ENCODE results near the gene MORF4L1. TPM values are rescaled to one million over a fixed set of nuclear protein-coding genes. Genes with fewer than 3 reads are reported as not detected.
"Not testable (repeated sequence)": the region's sequence is repeated elsewhere in the genome, so short reads cannot be mapped to it uniquely, and the experiment has no call there.

MORF4L1 gene
- total RNA-seq, 1 donor from 2014 or later = 661 TPM

DNA sequence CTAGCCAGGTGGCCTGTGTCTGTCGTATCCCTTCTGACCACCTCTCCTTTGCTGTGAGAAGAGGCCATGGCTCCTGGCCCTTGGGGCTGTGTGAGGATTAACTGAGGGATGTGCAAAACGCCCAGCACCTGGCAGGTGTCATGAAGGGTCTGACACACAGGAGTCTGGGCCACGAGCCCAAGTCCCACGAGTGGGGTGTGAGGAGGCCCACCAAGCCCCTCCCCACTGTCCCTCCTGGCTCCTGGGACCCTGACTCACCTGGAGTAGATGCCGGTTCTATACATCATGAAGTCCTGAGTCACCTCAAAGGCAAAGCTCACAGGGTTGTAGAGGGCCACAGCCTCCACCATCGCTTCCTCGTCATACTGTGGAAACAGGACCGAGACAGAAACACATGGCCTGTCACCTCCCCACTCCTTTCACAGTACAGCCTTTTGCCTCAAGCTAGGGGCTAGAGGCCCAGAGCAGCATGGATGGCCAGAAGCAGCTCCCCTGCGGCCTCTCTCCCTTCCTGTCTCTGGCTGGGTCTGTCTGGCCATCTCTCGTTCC, 52.5 kb downstream of the MORF4L1 start:
- no peak for DNase-seq (ENCODE audit: low spot score)

DNA sequence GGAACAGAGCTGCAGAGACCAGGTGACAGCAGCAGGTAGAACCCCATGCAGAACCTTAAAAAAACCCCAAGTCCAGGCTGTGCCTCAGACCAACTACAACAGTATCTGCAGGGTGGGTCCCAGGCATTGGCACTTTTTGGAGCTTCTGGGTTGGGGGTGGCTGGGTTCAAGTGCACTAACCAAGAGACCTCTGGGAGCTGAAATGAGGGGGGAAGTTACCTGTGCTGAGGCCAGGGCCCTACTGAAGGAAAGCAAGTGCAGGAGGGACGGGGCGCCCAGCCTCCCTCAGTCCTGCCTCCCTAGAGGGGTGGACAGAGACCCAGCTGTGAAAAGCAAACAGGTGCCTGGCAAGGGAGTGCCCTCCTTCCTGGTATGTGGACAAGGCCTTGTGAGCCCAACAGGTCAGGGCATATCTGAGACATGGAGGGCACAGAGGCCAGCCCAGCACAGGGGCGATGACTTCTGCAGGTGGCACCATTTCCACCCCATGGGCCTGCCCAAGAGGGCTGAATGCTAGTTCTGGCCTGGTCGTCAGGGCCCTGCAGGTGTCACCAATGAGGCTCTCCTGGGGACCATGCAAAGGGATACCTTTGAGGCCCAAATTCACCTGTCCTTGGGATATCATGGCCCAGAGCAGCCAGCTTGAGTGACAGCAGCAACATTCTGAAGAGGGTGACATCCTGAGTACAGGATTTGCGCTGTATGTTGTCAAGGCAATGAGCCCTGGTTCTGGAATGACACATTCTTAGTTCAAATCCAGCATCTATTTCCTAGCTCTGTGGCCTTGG, 53.5 kb downstream of the MORF4L1 start:
- DNase-seq (ENCODE audit: low spot score) = no peak

DNA sequence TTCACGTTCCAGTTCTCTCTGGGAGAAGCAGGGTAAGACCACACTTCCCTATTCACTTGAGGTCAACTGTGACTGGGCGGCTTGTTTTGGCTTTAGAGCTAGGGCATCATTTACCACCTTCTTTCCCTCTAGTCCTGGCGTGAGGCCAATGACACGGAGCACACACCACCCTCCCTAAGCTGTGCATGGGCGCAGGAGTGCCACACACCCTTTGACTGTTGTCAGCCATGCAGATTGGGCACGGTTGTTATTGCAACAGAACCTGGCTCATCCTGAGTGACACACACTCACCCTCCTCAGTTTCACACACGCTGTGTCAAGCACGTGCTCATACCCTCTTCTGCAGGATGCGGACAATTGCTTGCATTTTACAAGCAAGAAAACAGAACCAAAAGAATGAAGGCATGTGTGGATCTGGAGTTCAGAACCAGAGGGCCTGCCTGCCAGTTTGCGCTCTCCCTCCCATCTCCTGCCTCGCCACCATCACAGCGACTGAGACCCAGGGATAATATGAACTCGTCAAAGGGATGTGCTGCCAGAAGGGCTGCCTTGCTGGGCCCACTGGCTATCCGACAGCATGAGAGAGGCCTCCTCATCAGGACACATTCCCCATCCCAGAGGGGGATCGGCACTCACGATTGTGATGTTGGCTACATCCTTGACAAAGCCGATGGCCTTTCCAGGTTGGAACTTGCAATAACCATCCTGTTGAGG, 54.5 kb downstream of the MORF4L1 start:
- DNase-seq (ENCODE audit: low spot score) = no peak

DNA sequence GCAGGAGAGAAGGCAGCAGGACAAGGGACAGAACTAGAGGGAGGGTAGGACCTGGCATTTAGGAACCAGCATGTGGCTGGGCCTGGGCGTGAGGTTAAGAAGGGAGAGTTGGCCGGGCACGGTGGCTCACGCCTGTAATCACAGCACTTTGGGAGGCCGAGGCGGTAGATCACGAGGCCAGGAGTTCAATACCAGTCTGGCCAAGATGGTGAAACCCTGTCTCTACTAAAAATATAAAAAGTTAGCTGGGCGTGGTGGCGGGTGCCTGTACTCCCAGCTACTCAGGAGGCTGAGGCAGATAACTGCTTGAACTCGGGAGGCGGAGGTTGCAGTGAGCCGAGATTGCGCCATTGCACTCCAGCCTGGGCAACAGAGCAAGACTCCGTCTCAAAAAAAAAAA, 55.5 kb downstream of the MORF4L1 start:
- DNase-seq (ENCODE audit: low spot score) = not testable (repeated sequence)

DNA sequence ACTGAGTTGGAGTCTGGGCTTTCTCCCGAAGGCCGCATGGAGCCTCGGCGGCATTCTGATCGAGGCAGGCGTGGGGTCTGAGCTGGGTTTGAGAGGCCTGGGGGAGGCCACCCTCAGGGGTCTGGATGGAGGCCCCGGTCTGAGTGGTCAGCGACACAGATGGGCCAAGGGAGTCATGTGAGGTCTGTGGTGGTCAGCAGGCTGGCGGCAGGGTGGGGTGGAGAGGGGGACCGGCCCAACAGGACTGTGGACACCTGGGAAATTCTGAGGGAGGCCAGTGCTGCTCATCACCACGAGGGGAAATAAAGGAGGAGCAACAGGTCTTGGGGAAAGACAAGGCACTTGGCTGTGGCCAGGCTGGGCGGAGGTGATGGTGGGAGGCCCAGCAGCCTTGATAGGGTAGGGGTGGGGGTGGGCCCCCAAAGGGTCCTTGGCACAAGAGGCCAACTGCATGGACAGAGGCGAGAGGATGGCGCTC, 56.0 kb downstream of the MORF4L1 start:
- DNase-seq (ENCODE audit: low spot score) = no peak

DNA sequence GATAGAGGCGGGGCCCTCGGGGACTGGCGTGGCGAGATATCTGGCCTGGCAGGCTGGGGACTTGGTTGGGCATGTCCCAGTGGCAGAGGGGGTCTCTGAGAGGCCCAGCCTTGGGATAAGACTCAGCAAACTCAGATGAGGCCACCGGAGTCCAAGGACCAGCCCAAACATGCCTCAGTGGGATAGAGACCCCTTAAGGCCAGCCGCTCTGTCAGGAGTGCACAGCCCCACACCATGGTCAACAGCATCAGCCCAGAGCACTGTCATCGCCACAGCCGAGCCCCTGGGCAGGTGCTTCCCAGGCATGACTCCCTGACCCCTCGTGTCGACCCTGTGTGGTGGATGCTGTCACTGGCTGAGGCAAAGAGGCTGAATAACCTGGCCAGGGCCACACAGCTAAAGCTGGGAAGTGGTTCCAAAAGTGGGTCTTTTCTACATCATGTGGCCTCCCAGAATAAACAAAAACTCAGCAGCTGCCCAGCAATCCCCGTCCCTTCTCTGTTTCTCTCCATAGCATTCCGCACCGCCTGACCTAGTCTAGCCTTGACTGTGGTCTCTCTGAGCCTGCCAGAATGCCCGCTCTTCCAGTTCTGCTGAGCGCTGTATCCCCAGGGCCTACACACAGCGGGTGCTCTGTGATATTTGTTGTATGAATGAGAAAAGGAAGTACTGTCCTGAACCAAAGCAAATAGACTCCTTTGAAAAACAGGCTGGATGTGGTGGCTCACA, 57.0 kb downstream of the MORF4L1 start:
- no peak for DNase-seq (ENCODE audit: low spot score)

DNA sequence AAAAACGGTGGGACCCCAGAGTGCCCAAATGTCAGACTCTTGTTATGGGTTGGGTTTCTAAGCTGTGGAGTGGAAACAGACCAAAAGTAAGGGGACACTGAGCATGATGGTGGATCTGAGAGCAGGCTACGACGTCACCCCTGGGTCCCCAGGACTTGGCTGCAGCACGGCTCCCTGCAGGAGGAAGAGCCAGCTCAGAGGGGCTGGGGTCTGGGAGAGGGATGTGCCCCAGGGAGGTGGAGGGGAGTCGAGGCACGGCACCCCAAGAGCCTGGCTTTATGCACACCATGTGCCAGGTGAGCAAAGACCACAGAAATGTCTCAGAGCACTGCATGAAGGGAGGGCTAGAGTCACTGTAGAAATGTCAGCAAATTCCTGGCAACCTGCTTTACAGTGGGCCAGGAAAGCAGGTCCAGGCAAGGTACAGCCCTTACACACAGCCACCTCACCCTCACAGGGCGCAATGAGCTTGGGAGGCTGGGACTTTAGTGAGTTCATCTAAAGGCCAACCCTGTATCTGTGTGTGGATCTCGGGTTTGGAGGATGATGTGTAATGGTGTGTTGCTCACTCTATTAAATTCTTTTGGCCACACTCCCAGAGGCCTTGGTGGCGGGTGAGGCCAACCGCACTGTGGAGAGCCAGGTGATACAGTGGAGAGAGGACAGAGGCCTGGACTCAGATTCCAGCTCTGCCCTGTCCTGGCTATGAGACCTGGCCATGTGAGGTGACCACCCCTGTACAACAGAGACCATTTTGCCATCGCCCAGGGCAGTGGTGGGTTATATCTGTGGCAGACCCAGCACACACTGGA, 58.1 kb downstream of the MORF4L1 start:
- DNase-seq (ENCODE audit: low spot score) = peak; percentile 82

DNA sequence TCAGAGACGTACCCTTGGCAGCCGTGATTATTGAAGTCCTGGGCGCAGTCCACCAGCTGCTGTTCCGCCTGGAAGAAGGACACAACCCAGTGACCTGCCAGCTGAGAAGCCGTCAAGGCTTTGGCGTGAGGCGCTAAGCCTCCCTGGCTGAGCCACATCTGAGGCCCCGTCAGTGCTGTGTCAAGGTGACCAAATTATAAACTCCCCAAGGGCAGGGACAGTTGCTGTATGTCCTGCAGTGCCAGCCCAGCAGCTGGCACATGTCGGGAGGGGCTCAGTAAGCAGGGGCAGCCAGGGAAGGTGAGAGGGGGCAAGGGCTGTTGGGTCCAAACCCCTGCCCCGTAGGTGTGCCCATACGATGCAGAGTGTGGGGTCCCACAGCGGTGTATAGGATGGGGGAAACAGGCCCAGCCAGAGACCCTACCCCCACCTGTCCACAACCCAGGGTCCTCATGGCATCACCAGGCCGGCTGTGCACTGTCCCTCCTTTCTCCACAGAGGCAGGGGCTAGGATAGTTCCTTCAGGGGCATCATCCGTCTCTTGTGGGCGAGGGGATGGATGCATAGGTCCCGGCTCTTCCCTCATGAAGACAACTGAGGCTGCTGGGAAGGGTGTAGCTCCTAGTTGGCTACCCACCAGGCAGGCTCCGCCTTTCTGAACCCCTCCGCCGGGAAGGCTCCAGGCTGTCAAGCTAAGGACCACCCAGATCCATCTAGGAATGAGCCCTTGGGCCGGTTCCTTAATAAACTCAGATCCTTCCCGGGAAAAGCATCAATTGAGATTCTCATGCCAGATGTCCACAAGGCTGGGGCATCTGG, 59.0 kb downstream of the MORF4L1 start:
- no peak for DNase-seq (ENCODE audit: low spot score)

DNA sequence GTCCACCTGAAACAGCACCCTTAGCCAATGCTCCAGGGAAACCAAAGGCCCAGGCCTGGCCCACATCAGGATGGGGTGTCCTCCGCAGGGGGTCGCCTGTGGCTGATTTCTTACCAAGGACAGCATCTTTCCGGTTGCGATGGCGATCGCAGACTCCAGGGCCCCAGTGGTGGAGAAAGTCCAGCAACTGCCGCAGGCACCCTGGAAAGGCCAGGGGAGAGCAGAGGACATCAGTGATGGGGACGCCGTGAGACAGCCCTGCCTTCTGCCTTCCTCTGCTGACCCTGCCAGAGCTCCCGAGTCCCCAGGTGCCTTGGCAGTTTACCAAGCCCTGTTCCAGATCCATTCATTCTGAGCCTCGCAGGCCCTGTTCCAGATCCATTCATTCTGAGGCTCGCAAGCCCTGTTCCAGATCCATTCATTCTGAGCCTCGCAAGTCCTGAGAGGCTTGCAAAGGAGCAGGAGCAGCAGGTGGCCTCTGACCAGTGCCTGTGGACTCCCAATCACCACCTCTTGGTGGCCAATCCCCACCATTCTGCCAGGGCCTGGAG, 59.6 kb downstream of the MORF4L1 start:
- DNase-seq (ENCODE audit: low spot score) = no peak

DNA sequence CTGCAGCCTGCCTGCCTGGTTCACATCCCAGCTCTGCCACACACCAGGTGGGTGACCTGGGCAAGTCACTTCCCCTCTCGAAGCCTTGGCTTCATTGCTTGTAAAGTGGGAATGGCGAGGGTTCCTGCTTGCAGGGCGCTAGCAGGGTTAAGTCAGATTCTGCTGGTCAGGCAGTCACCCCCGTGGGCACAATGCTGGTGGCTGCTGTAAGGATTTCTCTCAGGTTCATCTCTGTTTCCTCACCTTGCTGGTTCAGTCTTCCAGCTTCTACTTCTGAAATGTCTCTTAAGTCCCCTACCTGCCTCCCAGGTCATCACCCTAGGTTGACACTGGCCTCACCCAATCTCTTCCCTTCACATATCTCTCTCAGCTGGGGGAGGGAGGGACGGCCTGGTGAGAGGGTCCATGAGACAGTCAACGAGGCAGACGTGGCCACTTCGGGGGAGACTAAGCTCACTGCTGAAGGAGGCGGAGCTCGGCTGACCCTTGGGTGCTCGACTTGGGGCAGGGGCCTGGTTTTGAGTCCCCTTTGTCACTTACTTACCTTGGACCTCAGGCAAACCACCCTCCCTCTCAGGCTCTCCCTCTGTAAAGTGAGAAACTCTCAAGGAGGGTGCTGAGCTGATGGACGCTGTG, 60.6 kb downstream of the MORF4L1 start:
- no peak for DNase-seq (ENCODE audit: low spot score)

DNA sequence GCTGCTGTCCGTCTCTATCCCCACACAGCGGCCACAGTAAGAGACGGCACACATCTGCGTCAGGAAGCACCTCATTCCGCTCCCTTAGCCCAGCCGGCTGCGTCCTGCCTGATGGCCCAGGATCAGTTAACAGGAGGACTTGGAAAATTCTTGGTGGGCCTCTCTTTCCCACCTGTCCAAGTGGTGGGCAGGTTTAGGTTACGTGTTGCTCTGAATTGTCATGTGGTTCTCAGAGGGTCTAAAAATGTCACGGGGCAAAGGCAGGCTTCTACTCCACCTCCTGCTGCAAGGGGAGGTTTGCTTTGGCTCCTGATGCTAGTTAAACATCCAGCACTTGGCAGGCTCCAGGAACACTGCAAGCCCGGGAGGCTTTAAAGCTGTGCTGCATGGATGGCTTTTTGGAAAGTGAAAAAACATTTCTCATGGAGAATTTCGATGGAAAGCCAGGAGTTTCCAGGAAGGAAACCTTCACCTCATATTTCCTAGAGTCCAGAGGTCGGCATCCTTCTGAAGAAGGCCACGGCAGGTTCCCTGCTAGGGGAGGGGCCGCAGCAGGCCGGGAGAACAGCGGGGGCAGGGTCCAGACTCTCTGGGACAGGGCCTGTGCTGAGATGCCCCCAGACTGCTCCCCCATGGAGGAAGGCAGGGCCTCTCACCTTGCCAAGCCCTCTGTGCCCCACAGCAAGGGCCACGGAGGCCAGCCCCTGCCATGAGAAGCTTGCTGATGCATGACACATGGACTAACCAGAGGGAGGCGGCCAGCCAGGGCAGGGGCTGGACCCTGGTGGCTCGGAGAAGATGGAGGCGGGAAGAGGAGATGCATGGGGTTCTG, 61.3 kb downstream of the MORF4L1 start:
- DNase-seq (ENCODE audit: low spot score) = peak; percentile 50

DNA sequence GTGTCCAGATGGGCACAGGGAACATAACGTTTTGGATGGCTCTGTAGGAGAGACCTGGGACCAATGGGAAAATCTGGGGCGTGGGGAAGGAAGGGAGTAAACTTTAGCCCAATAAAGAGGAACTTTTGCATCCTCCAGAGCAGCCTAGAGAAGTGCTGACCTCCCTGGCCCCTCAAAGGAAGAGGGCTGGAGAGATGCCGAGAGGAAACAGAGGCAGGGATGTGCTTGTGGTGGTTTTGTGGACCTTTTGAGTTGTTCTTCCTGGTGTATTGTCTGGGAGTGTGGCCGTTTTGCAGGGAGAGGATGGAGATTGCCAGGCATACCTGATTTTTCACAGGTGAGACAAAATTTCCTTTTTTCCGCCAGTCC, 61.9 kb downstream of the MORF4L1 start:
- DNase-seq (ENCODE audit: low spot score) = no peak

DNA sequence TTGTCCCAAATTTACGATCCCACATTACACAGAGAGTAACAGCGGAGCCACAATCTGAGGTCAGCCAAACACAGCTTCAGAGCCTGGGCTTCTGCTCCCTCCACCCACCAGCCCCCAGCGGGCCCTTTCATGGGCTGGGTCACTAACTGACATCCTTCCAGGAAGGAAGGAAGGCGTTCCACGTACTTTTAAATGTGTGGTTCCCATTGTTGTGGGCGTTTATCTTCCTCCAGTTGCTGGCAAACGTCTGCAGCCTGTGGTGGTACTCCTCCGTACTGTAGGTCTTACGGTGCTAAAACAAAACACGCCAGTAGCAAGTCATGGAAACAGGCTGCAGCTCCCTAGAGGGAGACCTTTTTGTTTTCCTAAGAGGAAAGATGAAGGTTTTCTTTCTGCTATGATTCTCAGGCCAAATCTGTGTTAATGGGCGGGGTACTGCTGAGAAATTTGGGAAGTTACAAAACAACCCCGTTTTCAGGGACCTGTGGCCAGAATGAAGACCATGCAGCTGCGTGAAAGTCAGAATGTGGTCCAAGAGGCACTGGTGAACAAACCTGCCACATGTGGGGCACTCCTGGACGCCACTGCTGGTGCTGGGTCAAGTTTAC, 64.5 kb downstream of the MORF4L1 start:
- no peak for DNase-seq (ENCODE audit: low spot score)

DNA sequence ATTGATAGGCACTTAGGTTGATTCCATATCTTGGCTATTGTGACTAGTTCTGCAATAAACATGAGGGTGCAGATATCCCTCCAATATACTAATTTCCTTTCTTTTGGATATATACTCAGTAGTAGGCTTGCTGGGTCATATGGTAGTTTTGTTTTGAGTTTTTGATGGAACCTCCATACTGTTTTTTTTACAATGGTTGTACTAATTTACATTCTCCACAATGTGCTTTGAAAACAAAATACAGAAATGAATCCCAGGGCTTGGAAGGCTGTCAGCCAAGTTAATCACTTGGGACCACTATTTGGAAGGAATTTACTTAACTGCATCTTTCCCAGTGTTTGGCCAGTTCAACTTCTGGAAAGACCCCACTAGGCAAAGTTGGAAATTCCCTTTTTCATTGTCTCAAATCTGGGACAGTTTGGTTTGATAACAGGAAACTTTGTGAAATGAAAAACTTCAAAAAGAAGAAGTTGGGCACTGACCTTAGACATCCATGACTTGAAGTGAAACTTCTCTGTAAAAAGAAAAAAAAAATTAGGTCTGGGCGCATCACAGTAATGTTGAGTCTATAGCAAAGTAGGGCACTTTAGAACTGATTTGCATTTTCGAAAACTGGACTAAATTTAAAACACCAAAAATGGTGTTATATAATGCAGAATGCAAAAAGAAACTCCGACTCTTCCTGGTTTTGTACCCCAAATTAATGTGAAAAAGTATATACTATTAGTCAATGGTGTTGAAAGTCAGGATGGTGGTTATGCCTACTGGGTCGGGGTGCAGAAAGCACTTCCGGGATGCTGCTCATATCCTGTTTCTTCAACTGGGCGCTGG, 66.2 kb downstream of the MORF4L1 start:
- DNase-seq (ENCODE audit: low spot score) = no peak

DNA sequence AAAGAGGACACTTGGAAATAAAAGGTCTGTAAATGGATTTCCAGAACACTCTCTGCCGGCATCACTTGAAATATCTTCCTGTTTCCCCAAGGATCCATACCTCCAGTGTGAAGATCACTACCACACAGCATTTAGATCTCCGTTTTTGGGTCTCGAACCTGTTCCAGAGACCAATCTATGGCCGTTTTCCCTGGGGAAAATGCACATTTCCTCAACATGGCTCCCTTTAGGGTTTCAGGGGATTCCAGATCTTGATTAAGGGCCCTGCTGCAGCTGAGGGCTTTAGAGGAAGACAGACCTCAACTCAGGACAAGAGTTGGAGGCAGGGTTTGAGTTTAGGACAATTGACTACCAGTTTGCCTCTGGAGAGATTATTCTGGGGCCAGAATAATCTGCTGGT, 70.1 kb downstream of the MORF4L1 start:
- DNase-seq (ENCODE audit: low spot score) = no peak

DNA sequence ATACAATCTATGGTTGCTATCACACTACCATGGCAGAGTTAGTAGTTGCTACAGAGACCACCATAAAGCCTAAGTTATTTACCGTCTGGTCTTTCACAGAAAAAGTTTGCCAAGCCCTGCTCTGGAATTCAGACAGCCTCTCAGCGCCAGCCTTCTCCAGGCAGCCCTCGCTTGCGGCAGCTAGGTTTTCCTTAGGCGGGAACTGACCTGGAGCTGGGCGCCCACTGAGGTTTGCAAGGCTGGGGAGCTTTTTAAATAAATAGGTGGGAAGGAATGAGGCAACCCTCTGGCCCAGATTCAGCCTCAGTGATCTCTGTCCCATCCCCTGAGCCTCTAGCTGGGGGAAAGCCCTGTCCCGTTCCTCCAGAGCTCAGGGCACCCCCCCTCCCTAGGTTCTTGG, 71.0 kb downstream of the MORF4L1 start:
- DNase-seq (ENCODE audit: low spot score) = no peak

DNA sequence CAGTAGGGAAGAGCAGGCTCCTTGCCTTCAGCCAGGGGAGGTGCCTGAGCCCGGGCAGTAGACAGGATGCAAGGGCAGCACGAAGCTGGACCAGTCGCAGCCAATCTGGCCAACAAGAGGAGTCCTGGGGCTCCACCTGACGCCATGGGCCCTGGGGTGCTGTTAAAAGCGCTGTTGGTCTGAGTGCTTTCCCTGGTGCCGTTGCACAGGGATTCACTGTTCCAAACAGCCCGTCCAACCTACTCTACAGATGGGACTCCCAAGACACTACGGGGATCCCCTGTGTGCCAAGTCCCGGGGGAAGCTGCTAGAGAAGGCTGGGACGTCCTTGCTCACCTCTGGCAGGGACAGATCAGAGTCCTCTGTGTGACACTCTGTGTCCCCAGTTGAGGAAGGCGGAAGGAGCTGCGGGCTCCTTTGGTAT, 71.5 kb downstream of the MORF4L1 start:
- no peak for DNase-seq (ENCODE audit: low spot score)
